ENCODE measurements around the gene TRAPPC2L. TPM values are rescaled to one million over a fixed set of nuclear protein-coding genes. Genes with fewer than 3 reads are reported as not detected.

TRAPPC2L gene
- total and polyA plus RNA-seq, 2 donors (not counting 1 experiment from before 2014, with no cell fraction given), result 33.5 to 65.1 TPM

GRCh38 chr16:88894681-88895300 lies 37.9 kb downstream of the TRAPPC2L start:
- Histone ChIP-seq H3K27ac (ENCODE audit: low read length in 2 of 2) (peak overlapping the region in 1 of 2 donors; percentile 51), H2AFZ (ENCODE audit: insufficient read depth, low read depth, low read length, poor library complexity, severe bottlenecking) (no peak overlapping the region), H3K9ac (ENCODE audit: low read length) (no peak overlapping the region), H3K27me3 (replicated peaks in 1 of 4; ENCODE audit: control extremely low read depth in 1 of 4, control insufficient read depth in 3 of 4, insufficient read depth in 4 of 4, low read length in 3 of 4) (no peaks in the 10 kb centered on the region), H3K4me2 (replicated peaks; ENCODE audit: low read depth, low read length, poor library complexity, severe bottlenecking) (peak overlapping the region; percentile 43), H3K9me3 (ENCODE audit: control extremely low read depth in 1 of 3, control insufficient read depth in 2 of 3, insufficient read depth in 1 of 3, low read length in 2 of 3) (no peaks in the 10 kb centered on the region), H3K79me2 (ENCODE audit: control insufficient read depth, insufficient read depth, low read length) (peaks cover 46% of the 10 kb centered on the region), H3K4me1 (ENCODE audit: control insufficient read depth in 2 of 2, insufficient read depth in 2 of 2, low read length in 2 of 2) (peaks cover 15 to 17% of the 10 kb centered on the region in 2 donors), H3K36me3 (replicated peaks in 1 of 2; ENCODE audit: control extremely low read depth in 1 of 2, control insufficient read depth in 1 of 2, extremely low read depth in 1 of 2, insufficient read depth in 2 of 2, low read length in 1 of 2) (peaks cover 0 to 73% of the 10 kb centered on the region in 2 experiments), H3K4me3 (ENCODE audit: control extremely low read depth in 1 of 5, extremely low read depth in 1 of 5, insufficient read depth in 1 of 5, low read depth in 2 of 5, low read length in 4 of 5) (no peak overlapping the region), H4K20me1 (ENCODE audit: control insufficient read depth, insufficient read depth, low read length, poor library complexity, severe bottlenecking) (peaks cover 93% of the 10 kb centered on the region)
- Mint-ChIP-seq H3K27ac (peak overlapping the region; percentile 77), H3K4me3 (peak overlapping the region; percentile 32), H3K27me3 (no peaks in the 10 kb centered on the region), H3K4me1 (peaks cover 12% of the 10 kb centered on the region), H3K9me3 (ENCODE audit: insufficient read depth) (no peaks in the 10 kb centered on the region)
- DNase-seq (peak; percentile 42), ATAC-seq (ENCODE audit: low read depth) (peak; percentile 72)
- ChIA-PET CTCF (no interaction called here), POLR2A (interaction anchor here (0.9 kb wide), 1 partner anchor 10 kb away, joined by 3 read pairs; no protein-coding TSS in a partner anchor)
- whole genome bisulfite sequencing (ENCODE audit: insufficient coverage), result 45% methylated on average over 19 of the region's 21 CpGs
- TF ChIP-seq EZH2 (IDR thresholded peaks at IDR 0.05; ENCODE audit: borderline replicate concordance, insufficient read depth, low read depth, low read length, poor library complexity, severe bottlenecking), result no peak
- TF ChIP-seq CTCF (IDR thresholded peaks at IDR 0.05), result no peak
- intact Hi-C loops (cut with micrococcal nuclease), result no loop called here

- Histone ChIP-seq H3K4me2 (replicated peaks; ENCODE audit: low read depth, low read length, poor library complexity, severe bottlenecking) (peak overlapping the region; percentile 43), H3K4me3 (ENCODE audit: control extremely low read depth in 1 of 5, extremely low read depth in 1 of 5, insufficient read depth in 1 of 5, low read depth in 2 of 5, low read length in 4 of 5) (no peak overlapping the region), H3K27me3 (replicated peaks in 1 of 4; ENCODE audit: control extremely low read depth in 1 of 4, control insufficient read depth in 3 of 4, insufficient read depth in 4 of 4, low read length in 3 of 4) (no peaks in the 10 kb centered on the region), H3K9ac (ENCODE audit: low read length) (no peak overlapping the region), H3K4me1 (ENCODE audit: control insufficient read depth in 2 of 2, insufficient read depth in 2 of 2, low read length in 2 of 2) (peaks cover 15 to 17% of the 10 kb centered on the region in 2 donors), H2AFZ (ENCODE audit: insufficient read depth, low read depth, low read length, poor library complexity, severe bottlenecking) (no peak overlapping the region), H3K79me2 (ENCODE audit: control insufficient read depth, insufficient read depth, low read length) (peaks cover 51% of the 10 kb centered on the region), H3K36me3 (replicated peaks in 1 of 2; ENCODE audit: control extremely low read depth in 1 of 2, control insufficient read depth in 1 of 2, extremely low read depth in 1 of 2, insufficient read depth in 2 of 2, low read length in 1 of 2) (peaks cover 0 to 73% of the 10 kb centered on the region in 2 experiments), H4K20me1 (ENCODE audit: control insufficient read depth, insufficient read depth, low read length, poor library complexity, severe bottlenecking) (peaks cover 94% of the 10 kb centered on the region), H3K9me3 (ENCODE audit: control extremely low read depth in 1 of 3, control insufficient read depth in 2 of 3, insufficient read depth in 1 of 3, low read length in 2 of 3) (no peaks in the 10 kb centered on the region), H3K27ac (ENCODE audit: low read length in 2 of 2) (peak overlapping the region in 1 of 2 donors; percentile 51)
- Mint-ChIP-seq H3K4me3 (no peak overlapping the region), H3K27me3 (no peaks in the 10 kb centered on the region), H3K4me1 (peaks cover 12% of the 10 kb centered on the region), H3K27ac (no peak overlapping the region), H3K9me3 (ENCODE audit: insufficient read depth) (no peaks in the 10 kb centered on the region)
- 75% methylated on average over 17 of the region's 22 CpGs for WGBS (ENCODE audit: insufficient coverage)
- intact Hi-C loops (cut with micrococcal nuclease), result no loop called here
- ATAC-seq (ENCODE audit: low read depth) (no peak), DNase-seq (no peak)
- ChIA-PET POLR2A (interaction anchor here (0.9 kb wide), 1 partner anchor 10 kb away, joined by 3 read pairs; no protein-coding TSS in a partner anchor), CTCF (no interaction called here)
- TF ChIP-seq CTCF (IDR thresholded peaks at IDR 0.05) (no peak), EZH2 (IDR thresholded peaks at IDR 0.05; ENCODE audit: borderline replicate concordance, insufficient read depth, low read depth, low read length, poor library complexity, severe bottlenecking) (no peak)
These were observed 38.4 kb downstream of the TRAPPC2L start for GRCh38 chr16:88895335-88895734.
